Measurements from ENCODE around the gene PSMC3IP. TPM values are rescaled to one million over a fixed set of nuclear protein-coding genes. Genes with fewer than 3 reads are reported as not detected.
A peak's percentile ranks its signal among the peaks of the same experiment; 100 is the strongest.

Gene PSMC3IP
- total RNA-seq, 1 experiment from 2014 or later = 23.3 TPM

GRCh38 chr17:42561897-42562387, 15.6 kb downstream of the PSMC3IP start, which contains the start of gene COASY (continued):
- no peak for TF ChIP-seq ATF3 (CRISPR knock-in tag; conservative IDR thresholded peaks at IDR 0.05)
- TF ChIP-seq CREM (CRISPR knock-in tag; IDR thresholded peaks at IDR 0.05) = peak; percentile 71
- TF ChIP-seq SMAD4 (CRISPR knock-in tag; IDR thresholded peaks at IDR 0.05) = no peak
- TF ChIP-seq, protein P1, sequence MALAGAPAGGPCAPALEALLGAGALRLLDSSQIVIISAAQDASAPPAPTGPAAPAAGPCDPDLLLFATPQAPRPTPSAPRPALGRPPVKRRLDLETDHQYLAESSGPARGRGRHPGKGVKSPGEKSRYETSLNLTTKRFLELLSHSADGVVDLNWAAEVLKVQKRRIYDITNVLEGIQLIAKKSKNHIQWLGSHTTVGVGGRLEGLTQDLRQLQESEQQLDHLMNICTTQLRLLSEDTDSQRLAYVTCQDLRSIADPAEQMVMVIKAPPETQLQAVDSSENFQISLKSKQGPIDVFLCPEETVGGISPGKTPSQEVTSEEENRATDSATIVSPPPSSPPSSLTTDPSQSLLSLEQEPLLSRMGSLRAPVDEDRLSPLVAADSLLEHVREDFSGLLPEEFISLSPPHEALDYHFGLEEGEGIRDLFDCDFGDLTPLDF (CRISPR knock-in tag; IDR thresholded peaks at IDR 0.05) = no peak
- no peak for TF ChIP-seq JUN (CRISPR knock-in tag; IDR thresholded peaks at IDR 0.05)
- TF ChIP-seq, protein P2, sequence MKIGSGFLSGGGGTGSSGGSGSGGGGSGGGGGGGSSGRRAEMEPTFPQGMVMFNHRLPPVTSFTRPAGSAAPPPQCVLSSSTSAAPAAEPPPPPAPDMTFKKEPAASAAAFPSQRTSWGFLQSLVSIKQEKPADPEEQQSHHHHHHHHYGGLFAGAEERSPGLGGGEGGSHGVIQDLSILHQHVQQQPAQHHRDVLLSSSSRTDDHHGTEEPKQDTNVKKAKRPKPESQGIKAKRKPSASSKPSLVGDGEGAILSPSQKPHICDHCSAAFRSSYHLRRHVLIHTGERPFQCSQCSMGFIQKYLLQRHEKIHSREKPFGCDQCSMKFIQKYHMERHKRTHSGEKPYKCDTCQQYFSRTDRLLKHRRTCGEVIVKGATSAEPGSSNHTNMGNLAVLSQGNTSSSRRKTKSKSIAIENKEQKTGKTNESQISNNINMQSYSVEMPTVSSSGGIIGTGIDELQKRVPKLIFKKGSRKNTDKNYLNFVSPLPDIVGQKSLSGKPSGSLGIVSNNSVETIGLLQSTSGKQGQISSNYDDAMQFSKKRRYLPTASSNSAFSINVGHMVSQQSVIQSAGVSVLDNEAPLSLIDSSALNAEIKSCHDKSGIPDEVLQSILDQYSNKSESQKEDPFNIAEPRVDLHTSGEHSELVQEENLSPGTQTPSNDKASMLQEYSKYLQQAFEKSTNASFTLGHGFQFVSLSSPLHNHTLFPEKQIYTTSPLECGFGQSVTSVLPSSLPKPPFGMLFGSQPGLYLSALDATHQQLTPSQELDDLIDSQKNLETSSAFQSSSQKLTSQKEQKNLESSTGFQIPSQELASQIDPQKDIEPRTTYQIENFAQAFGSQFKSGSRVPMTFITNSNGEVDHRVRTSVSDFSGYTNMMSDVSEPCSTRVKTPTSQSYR (CRISPR knock-in tag; IDR thresholded peaks at IDR 0.05) = no peak
- TF ChIP-seq NR2C2 (CRISPR knock-in tag; IDR thresholded peaks at IDR 0.05) = peak; percentile 95
- TF ChIP-seq, protein P3, sequence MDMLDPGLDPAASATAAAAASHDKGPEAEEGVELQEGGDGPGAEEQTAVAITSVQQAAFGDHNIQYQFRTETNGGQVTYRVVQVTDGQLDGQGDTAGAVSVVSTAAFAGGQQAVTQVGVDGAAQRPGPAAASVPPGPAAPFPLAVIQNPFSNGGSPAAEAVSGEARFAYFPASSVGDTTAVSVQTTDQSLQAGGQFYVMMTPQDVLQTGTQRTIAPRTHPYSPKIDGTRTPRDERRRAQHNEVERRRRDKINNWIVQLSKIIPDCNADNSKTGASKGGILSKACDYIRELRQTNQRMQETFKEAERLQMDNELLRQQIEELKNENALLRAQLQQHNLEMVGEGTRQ (CRISPR knock-in tag; IDR thresholded peaks at IDR 0.05) = no peak
- TF ChIP-seq E2F5 (CRISPR knock-in tag; IDR thresholded peaks at IDR 0.05) = peak; percentile 56; the same call in 1 of the 2 replicates
- TF ChIP-seq, protein P4, sequence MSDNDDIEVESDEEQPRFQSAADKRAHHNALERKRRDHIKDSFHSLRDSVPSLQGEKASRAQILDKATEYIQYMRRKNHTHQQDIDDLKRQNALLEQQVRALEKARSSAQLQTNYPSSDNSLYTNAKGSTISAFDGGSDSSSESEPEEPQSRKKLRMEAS (CRISPR knock-in tag; IDR thresholded peaks at IDR 0.05) = peak; percentile 73
- TF ChIP-seq IRF1 (CRISPR knock-in tag; IDR thresholded peaks at IDR 0.05) = no peak
- no peak for TF ChIP-seq ZNF317 (CRISPR knock-in tag; IDR thresholded peaks at IDR 0.05; ENCODE audit: borderline replicate concordance, low read depth)
- no peak for TF ChIP-seq TP53 (CRISPR knock-in tag; IDR thresholded peaks at IDR 0.05)
- no peak for TF ChIP-seq GRHL2 (CRISPR knock-in tag; IDR thresholded peaks at IDR 0.05; ENCODE audit: insufficient replicate concordance, severe bottlenecking)
- TF ChIP-seq GABPB1 (CRISPR knock-in tag; IDR thresholded peaks at IDR 0.05) = peak; percentile 94
- TF ChIP-seq ZNF671 (CRISPR knock-in tag; IDR thresholded peaks at IDR 0.05) = no peak
- TF ChIP-seq ELF4 (CRISPR knock-in tag; IDR thresholded peaks at IDR 0.05; ENCODE audit: low read depth) = no peak
- TF ChIP-seq, protein P5, sequence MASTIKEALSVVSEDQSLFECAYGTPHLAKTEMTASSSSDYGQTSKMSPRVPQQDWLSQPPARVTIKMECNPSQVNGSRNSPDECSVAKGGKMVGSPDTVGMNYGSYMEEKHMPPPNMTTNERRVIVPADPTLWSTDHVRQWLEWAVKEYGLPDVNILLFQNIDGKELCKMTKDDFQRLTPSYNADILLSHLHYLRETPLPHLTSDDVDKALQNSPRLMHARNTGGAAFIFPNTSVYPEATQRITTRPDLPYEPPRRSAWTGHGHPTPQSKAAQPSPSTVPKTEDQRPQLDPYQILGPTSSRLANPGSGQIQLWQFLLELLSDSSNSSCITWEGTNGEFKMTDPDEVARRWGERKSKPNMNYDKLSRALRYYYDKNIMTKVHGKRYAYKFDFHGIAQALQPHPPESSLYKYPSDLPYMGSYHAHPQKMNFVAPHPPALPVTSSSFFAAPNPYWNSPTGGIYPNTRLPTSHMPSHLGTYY (CRISPR knock-in tag; IDR thresholded peaks at IDR 0.05) = no peak
- TF ChIP-seq FOXP1 (CRISPR knock-in tag; IDR thresholded peaks at IDR 0.05; ENCODE audit: borderline replicate concordance) = no peak
- TF ChIP-seq, protein P6, sequence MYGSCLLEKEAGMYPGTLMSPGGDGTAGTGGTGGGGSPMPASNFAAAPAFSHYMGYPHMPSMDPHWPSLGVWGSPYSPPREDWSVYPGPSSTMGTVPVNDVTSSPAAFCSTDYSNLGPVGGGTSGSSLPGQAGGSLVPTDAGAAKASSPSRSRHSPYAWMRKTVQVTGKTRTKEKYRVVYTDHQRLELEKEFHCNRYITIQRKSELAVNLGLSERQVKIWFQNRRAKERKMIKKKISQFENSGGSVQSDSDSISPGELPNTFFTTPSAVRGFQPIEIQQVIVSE (CRISPR knock-in tag; IDR thresholded peaks at IDR 0.05; ENCODE audit: borderline replicate concordance) = no peak
- no peak for TF ChIP-seq NR3C1 (CRISPR knock-in tag; conservative IDR thresholded peaks at IDR 0.05; ENCODE audit: low read depth)
- peak; percentile 96 for TF ChIP-seq FOXK1 (CRISPR knock-in tag; IDR thresholded peaks at IDR 0.05)
- no peak; the same call in 1 of the 2 replicates for TF ChIP-seq ETV6 (CRISPR knock-in tag; IDR thresholded peaks at IDR 0.05)

All from WTC11 (cell line).